HFF-Myc (cell line): ENCODE measurements around the gene RPS6KA2.

Experiments
- DNase-seq: peaks from one replicate; pipeline ENCODE4 v3.0.0-alpha.2; 2011; ENCODE audit warnings: low read depth; ENCODE audit errors: extremely low read depth
- H3K4me3 ChIP-seq: replicated peaks from 2 replicates; pipeline ENCODE4 v1.5.1; 2011; ENCODE audit warnings: low read depth, mild to moderate bottlenecking, control low read depth, low read length
- TF ChIP-seq, protein P1 (sequence below): IDR thresholded peaks from 2 replicates; pipeline ENCODE4 v1.5.1; 2012; ENCODE audit warnings: mild to moderate bottlenecking, low read depth, low read length, control low read depth; ENCODE audit errors: missing control alignments

The RPS6KA2 gene

DNA sequence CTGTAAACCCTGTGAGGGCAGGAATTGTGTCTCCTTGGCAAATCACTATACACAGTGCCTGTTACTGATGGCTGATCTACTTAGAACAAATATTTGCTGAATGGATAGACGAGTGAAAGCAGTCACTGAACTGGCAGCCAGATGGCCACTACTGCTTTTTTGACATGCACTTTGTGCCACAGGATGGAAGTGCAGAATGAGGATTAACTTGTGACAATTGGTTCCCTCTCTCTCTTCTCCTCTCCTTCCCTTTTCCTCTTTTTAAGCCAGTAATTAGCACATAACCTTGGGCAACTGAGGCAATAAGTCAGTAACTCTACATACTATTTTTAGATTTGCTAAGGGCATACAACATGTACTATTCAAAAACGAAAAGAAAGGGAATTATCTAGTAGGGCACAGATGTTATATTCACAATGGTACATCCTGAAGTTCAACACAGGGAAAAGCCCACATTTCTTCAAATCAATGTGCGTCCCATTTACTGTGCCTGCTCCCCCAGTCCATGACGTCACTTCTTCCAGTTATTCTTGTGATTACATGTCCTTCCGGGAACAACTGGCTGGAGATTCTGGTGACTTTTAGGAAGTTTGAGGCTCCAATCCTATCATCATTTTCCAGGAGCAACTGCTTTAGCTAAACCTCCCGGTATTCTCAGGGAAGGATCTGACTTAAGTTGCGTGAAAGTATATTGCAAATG lies 17.0 kb upstream of the RPS6KA2 start:
- no peak for DNase-seq
- no peak overlapping the region for H3K4me3 ChIP-seq
- TF ChIP-seq, protein P1, sequence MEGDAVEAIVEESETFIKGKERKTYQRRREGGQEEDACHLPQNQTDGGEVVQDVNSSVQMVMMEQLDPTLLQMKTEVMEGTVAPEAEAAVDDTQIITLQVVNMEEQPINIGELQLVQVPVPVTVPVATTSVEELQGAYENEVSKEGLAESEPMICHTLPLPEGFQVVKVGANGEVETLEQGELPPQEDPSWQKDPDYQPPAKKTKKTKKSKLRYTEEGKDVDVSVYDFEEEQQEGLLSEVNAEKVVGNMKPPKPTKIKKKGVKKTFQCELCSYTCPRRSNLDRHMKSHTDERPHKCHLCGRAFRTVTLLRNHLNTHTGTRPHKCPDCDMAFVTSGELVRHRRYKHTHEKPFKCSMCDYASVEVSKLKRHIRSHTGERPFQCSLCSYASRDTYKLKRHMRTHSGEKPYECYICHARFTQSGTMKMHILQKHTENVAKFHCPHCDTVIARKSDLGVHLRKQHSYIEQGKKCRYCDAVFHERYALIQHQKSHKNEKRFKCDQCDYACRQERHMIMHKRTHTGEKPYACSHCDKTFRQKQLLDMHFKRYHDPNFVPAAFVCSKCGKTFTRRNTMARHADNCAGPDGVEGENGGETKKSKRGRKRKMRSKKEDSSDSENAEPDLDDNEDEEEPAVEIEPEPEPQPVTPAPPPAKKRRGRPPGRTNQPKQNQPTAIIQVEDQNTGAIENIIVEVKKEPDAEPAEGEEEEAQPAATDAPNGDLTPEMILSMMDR = no peak

GRCh38 chr6:166642646-166643045 lies 15.6 kb upstream of the RPS6KA2 start:
- TF ChIP-seq, protein P1 = no peak
- H3K4me3 ChIP-seq = no peak overlapping the region
- DNase-seq = no peak

- no peak overlapping the region for H3K4me3 ChIP-seq
- TF ChIP-seq, protein P1 = no peak
- no peak for DNase-seq
Observed at GRCh38 chr6:166640342-166641043, 13.4 kb upstream of the RPS6KA2 start.

GRCh38 chr6:166639921-166640320 lies 12.9 kb upstream of the RPS6KA2 start:
- no peak overlapping the region for H3K4me3 ChIP-seq
- DNase-seq = no peak
- TF ChIP-seq, protein P1 = no peak

DNA sequence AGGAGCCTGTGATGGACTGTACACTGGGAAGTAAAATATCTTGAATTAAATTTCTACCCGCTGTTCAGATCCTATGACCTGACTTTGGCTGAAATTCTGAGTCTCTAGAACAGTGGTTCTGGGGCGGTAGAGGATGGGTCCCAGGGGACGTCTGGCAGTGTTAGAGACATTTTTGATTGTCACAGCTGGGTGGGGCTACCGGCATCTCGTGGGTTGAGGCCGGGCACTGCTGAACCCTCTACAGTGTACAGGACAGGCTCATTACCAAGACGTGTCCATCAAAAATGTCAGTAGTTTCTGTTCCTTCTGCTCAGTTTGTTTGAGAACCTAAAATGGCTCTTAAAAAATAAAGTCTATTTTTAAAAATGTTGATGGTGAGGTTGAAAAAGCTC lies 11.5 kb upstream of the RPS6KA2 start:
- no peak overlapping the region for H3K4me3 ChIP-seq
- DNase-seq = no peak
- TF ChIP-seq, protein P1 = no peak

DNA sequence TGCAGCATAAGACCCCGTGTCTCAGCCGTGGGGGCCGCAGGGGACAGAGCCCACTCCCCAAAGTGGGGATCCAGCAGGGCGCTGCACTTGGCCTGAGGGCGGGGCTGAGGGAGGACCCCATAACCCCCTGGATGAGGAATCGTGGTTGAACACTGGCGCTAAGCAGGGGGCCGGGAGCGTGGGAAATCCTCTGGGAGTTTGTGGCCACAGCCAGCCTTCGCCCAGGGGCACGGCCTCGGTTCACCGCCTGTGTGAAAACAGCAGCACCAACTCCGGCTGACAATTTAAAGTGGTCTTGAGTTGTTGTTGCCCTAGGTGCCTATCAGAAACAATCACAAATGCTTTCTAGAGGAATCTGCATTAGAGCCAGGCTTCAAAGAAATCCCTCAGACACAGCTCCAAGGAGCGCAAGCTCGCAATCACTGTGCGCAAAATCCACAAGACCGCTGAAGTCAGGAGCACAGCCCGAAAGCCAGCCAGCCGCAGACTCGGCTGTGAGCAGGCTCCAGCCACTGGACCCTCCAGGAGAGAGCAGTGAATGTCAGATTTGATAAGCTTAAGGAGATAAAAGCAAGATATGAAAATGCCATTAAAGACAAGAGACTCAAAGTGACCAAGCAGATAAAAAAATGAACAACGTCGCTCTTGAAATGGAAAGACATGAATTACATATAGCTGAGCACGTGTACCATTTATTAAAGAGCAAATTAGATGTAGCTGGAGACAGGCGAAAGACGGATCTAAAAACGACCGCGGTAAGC lies 10.9 kb upstream of the RPS6KA2 start:
- H3K4me3 ChIP-seq = no peak overlapping the region
- DNase-seq = no peak
- TF ChIP-seq, protein P1 = no peak
